ENCODE measurements around the gene REST.

REST gene

DNA sequence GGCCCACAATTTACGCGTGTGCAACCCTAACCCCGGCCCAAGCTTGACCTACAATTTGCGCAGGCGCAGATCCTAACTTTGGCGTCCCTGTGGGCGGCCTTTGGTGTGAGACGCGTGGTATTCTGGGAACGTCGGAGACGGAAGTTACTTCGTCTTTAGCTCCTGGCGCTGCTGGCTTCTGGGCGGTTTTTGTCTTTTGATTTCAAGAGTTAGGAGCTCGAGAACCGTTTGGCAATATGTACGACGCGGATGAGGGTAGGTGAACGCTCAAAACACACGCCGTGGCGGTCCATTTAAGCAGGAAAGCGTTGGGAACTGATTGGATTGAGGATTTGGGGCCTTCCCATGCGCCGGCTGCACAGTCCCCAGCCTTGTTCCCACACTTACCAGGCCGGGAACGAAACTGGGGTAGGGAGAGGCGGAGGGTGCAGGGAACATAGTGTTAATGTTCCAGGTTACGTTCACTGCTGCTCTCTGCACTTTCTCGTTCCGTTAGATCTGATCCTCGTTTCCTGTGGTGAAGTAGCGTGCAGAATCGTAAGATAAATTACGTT lies 71.1 kb downstream of the REST start, which contains the start of gene POLR2B:
Gene POLR2B, plus strand, starts transcription at position 147 of the 554 bp plus-strand sequence. Its CDS starts 90 bp downstream, at position 237.
- ATAC-seq = peak; percentile 65
- Mint-ChIP-seq H3K27ac (peak within 1 kb of the TSS; percentile 99), H3K36me3 (peaks cover 88% of the 10 kb centered on the region), H3K4me3 (peak within 1 kb of the TSS; percentile 99), H3K9me3 (peaks cover under 1% of the 10 kb centered on the region), H3K4me1 (peaks cover 55% of the 10 kb centered on the region)
- peak; percentile 77 to 94 for DNase-seq (ENCODE audit: low spot score in 2 of 2)

DNA sequence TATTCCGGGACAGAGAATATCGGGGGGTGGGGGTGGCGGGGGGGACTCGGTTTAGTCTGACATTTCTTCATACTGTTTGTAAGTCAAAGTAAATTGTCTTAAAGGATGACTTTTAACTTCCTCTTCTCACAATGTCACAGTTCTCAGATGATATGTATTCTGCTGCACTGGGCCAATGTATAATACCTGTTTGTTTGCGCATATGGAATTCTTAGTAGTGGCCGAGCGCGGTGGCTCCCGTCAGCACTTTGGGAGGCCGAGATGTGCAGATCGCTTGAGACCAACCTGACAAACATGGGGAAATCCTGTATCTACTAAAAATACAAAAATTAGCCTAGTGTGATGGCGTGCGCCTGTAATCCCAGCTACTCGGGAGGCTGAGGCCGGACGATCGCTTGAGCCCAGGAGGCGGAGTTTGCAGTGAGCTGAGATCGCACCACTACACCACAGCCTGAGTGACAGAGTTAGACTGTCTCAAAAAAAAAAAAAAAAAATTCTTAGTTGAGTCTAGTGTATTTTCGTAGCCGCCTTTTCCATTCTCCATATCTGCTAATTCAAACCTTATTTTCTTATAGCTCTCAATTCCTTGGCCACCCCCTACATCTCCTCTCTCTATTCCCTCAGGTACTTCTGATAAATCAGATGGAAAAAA lies 71.8 kb downstream of the REST start:
- Mint-ChIP-seq H3K27ac (peak overlapping the region; percentile 99), H3K4me3 (peak overlapping the region; percentile 99), H3K9me3 (no peaks in the 10 kb centered on the region), H3K4me1 (peaks cover 57% of the 10 kb centered on the region), H3K36me3 (peaks cover 88% of the 10 kb centered on the region)
- ATAC-seq (peak; percentile 23), DNase-seq (ENCODE audit: low spot score in 2 of 2) (peak in 1 of 2 donors; percentile 62)

DNA sequence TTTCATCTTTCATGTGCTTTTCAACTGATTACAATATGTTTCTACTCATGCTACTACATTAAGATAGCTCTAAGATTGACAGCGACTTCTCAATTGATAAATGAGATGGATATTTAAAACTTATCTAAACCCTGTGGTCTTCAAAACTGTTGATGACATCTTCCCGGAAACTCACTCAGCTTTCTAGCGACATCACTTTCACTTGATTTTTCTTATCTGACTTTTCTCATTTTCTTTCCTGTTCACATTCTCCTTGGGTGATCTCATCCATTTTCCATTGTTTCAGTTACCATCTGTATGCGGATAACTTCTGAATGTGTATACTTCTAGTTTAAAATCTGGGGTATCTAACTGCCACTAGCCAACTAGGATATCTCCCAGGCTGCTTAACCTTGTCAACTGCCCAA lies 74.1 kb downstream of the REST start:
- Mint-ChIP-seq H3K4me1 (peaks cover 52% of the 10 kb centered on the region), H3K9me3 (no peaks in the 10 kb centered on the region), H3K36me3 (peaks cover 94% of the 10 kb centered on the region), H3K4me3 (peak overlapping the region; percentile 99), H3K27ac (peak overlapping the region; percentile 10)
- ATAC-seq (no peak), DNase-seq (ENCODE audit: low spot score in 2 of 2) (no peak)

DNA sequence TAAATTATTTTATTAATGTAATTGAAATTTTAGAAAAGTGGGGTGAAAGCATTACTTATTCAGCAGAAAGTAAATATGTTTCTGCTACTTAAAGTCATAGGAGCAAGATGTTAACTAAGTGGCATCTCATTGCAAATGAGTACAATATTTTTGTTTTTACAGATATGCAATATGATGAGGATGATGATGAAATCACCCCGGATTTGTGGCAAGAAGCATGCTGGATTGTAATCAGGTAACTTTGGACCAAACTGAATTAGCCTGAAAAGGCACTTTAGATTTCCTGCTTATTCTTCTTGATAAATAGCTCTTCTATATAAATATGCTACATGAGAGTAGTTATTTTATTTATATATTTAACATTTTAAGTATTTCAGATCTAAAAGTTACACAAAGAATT lies 78.5 kb downstream of the REST start:
- Mint-ChIP-seq H3K4me1 (peaks cover 51% of the 10 kb centered on the region), H3K4me3 (no peak overlapping the region)

DNA sequence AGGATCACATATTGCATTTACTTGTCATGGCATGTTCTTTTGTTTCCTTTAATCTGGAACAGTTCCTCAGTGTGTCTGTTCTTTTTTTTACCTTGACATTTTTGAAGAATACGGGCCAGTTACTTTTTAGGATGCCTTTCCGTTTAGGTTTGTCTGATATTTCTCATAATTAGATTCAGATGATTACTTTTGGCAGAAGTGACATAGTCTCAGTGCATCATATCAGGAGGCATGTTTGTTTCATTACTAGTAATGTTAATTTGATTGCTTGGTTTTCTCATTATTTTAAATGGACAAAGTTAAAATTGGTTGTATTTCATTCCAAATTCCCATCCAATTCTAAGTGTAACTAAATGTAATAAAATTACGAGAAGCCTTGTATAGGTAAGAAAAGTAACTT lies 79.3 kb downstream of the REST start:
- peaks cover 48% of the 10 kb centered on the region for H3K4me1 Mint-ChIP-seq
- H3K9me3 Mint-ChIP-seq = no peaks in the 10 kb centered on the region
- H3K27ac Mint-ChIP-seq = no peak overlapping the region
- DNase-seq (ENCODE audit: low spot score in 2 of 2) (no peak), ATAC-seq (no peak)
- peaks cover 97% of the 10 kb centered on the region for H3K36me3 Mint-ChIP-seq
- H3K4me3 Mint-ChIP-seq = no peak overlapping the region

More for the DNA sequence above, 78.5 kb downstream of the REST start:
- peaks cover 97% of the 10 kb centered on the region for H3K36me3 Mint-ChIP-seq
- H3K27ac Mint-ChIP-seq = no peak overlapping the region
- no peak for ATAC-seq
- DNase-seq (ENCODE audit: low spot score in 2 of 2) = no peak
- no peaks in the 10 kb centered on the region for H3K9me3 Mint-ChIP-seq

DNA sequence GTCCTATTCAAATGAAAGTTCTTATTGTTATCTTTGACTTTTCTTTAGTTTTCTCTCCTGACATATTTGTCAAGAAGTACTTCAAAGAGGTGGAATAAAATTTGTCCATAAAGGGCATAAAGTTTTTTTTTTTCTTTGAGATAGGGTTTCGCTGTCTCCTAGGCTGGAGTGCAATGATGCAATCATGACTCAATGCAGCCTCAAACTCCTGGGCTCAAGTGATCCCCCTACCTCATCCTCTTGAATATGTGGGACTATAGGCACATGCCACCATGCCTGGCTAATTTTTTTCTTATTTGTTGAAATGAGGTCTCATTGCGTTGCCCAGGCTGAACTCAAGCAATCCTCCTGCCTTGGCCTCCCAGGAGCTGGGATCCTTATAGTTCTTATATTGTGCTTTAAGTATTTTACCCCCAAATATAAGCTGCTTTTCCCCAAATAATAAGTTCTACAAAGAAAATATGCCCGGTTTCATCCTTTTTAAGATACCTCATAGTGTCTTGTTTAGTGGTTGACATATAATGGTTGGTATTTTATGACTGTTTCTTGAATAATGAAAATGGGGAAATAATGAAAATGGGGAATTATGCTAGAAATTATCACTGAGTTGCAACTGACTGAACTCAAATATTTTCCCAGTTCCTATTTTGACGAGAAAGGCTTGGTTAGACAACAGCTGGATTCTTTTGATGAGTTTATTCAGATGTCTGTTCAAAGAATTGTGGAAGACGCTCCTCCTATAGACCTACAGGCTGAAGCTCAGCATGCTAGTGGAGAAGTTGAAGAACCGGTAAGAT lies 82.6 kb downstream of the REST start:
- Mint-ChIP-seq H3K9me3 (no peaks in the 10 kb centered on the region), H3K4me3 (no peak overlapping the region), H3K4me1 (peaks cover 24% of the 10 kb centered on the region), H3K36me3 (peaks cover 100% of the 10 kb centered on the region), H3K27ac (peak overlapping the region; percentile 14)
- ATAC-seq (no peak), DNase-seq (ENCODE audit: low spot score in 2 of 2) (no peak)

DNA sequence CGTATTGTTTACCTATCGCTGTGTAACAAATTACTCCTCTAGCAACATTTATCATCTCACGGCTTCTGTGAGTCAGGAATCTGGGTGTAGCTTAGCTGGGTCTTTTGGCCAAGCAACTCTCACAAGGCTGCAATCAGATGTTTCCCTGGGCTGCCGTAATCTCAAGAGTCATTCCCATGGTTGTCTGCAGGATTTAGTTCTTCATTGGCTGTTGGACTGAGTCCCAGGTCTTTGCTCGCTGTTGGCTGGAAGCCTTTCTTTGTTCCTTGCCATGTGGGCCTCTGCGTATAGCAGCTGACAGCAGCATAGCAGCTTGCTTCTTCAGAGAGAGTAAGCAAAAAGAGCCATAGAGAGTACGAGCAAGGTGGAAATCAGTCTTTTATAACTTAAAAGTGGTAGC lies 87.8 kb downstream of the REST start:
- Mint-ChIP-seq H3K4me3 (no peak overlapping the region), H3K36me3 (peaks cover 100% of the 10 kb centered on the region), H3K9me3 (no peaks in the 10 kb centered on the region), H3K27ac (no peak overlapping the region), H3K4me1 (peaks cover 17% of the 10 kb centered on the region)
- ATAC-seq (no peak), DNase-seq (ENCODE audit: low spot score in 2 of 2) (no peak)

DNA sequence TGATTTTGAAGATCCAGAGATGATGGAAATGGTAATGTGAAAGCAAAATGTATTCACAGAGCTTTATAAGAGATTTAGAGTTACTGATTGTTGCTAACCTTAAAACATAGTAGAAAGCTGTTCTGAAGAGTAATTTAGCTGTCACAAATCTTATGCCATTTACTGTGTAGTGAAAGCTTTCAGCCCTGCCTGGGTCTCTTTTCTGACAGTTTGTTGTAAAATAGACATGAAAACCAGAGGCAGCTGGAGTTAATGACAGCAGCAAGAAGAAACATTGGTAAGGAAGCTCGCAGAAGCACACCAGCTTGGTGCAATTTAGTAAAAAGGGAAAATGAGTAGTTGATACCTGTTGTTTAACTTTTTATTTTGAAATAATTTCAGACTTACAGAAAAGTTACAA lies 92.1 kb downstream of the REST start:
- no peak for DNase-seq (ENCODE audit: low spot score in 2 of 2)
- H3K36me3 Mint-ChIP-seq = peaks cover 100% of the 10 kb centered on the region
- no peak overlapping the region for H3K4me3 Mint-ChIP-seq

DNA sequence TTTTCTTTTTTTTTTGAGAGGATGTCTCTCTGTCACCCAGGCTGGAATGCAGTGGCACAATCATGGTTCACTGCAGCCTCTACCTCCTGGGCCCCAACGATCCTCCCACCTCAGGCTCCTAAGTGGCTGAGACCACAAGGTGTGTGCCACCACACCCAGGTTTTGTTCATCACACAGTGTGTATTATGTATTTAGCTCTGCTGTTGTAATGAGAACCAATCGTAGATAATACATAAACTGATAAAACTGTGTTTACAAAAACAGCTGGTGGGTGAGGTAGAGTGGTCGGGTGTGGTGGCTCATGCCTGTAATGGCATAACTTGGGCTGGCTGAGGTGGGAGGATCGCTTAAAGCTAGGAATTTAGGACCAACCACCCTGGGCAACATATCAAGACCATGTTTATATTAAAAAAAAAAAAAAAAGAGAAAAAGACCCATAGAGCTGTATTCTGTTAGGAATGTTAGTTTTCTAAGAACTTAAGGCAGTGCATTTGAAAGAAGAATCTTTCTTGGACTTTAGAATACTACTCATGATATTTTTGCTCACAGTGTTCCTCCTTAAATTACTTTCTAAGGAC lies 105.9 kb downstream of the REST start:
- no peaks in the 10 kb centered on the region for H3K9me3 Mint-ChIP-seq
- ATAC-seq = no peak
- H3K4me3 Mint-ChIP-seq = no peak overlapping the region
- H3K27ac Mint-ChIP-seq = no peak overlapping the region
- peaks cover 100% of the 10 kb centered on the region for H3K36me3 Mint-ChIP-seq
- peaks cover 20% of the 10 kb centered on the region for H3K4me1 Mint-ChIP-seq
- DNase-seq (ENCODE audit: low spot score in 2 of 2) = no peak

More for the DNA sequence above, 92.1 kb downstream of the REST start:
- peaks cover 7% of the 10 kb centered on the region for H3K4me1 Mint-ChIP-seq
- no peaks in the 10 kb centered on the region for H3K9me3 Mint-ChIP-seq
- no peak overlapping the region for H3K27ac Mint-ChIP-seq
- no peak for ATAC-seq

Data from stimulated activated effector memory CD8-positive, alpha-beta T cell treated with anti-CD3 and anti-CD28 coated beads, Interleukin-12 subunit alpha, Interleukin-12 subunit beta, amount 100 ng/mL, for 72 hours (primary cell).